Measurements from ENCODE around the gene MTUS2.

Gene MTUS2

GRCh38 chr13:28822151-28822550 lies 2.0 kb downstream of the MTUS2 start:
- H3K4me3 ChIP-seq (ENCODE audit: low read depth in 1 of 2, low read length in 2 of 2), result no peak overlapping the region
- H2AFZ ChIP-seq (ENCODE audit: low read depth, low read length), result no peak overlapping the region
- ATAC-seq (ENCODE audit: insufficient read depth, low read depth) (no peak), DNase-seq (no peak)
- peaks cover 4% of the 10 kb centered on the region for H3K9me3 ChIP-seq (ENCODE audit: insufficient read depth, low read length, severe bottlenecking)
- no peaks in the 10 kb centered on the region for H3K4me1 ChIP-seq (ENCODE audit: insufficient read depth, low read length)
- no peaks in the 10 kb centered on the region for H3K79me2 ChIP-seq (ENCODE audit: insufficient read depth, low read length)
- no peaks in the 10 kb centered on the region for H4K20me1 ChIP-seq (ENCODE audit: insufficient read depth, low read length)
- H3K9ac ChIP-seq (ENCODE audit: low read depth, low read length), result no peak overlapping the region
- no peak overlapping the region for H3K4me2 ChIP-seq (ENCODE audit: insufficient read depth, low read length)
- H3K27ac ChIP-seq (ENCODE audit: low read length), result no peak overlapping the region
- H3K27me3 ChIP-seq (ENCODE audit: insufficient read depth, low read length, poor library complexity), result no peaks in the 10 kb centered on the region
- no peak for TF ChIP-seq CTCF (IDR thresholded peaks at IDR 0.05; ENCODE audit: borderline replicate concordance, extremely low read depth, low read length, poor library complexity, severe bottlenecking)
- no peak for TF ChIP-seq EZH2 (IDR thresholded peaks at IDR 0.05; ENCODE audit: borderline replicate concordance, low read depth, low read length, severe bottlenecking)
- no peaks in the 10 kb centered on the region for H3K36me3 ChIP-seq (ENCODE audit: insufficient read depth, low read length)

GRCh38 chr13:28822801-28823200 lies 2.7 kb downstream of the MTUS2 start:
- no peak overlapping the region for H3K9ac ChIP-seq (ENCODE audit: low read depth, low read length)
- no peak overlapping the region for H3K27ac ChIP-seq (ENCODE audit: low read length)
- peaks cover 4% of the 10 kb centered on the region for H3K9me3 ChIP-seq (ENCODE audit: insufficient read depth, low read length, severe bottlenecking)
- no peaks in the 10 kb centered on the region for H4K20me1 ChIP-seq (ENCODE audit: insufficient read depth, low read length)
- H2AFZ ChIP-seq (ENCODE audit: low read depth, low read length), result no peak overlapping the region
- H3K27me3 ChIP-seq (ENCODE audit: insufficient read depth, low read length, poor library complexity), result no peaks in the 10 kb centered on the region
- DNase-seq (no peak), ATAC-seq (ENCODE audit: insufficient read depth, low read depth) (no peak)
- H3K36me3 ChIP-seq (ENCODE audit: insufficient read depth, low read length), result no peaks in the 10 kb centered on the region
- no peaks in the 10 kb centered on the region for H3K79me2 ChIP-seq (ENCODE audit: insufficient read depth, low read length)
- TF ChIP-seq CTCF (IDR thresholded peaks at IDR 0.05; ENCODE audit: borderline replicate concordance, extremely low read depth, low read length, poor library complexity, severe bottlenecking) (no peak), EZH2 (IDR thresholded peaks at IDR 0.05; ENCODE audit: borderline replicate concordance, low read depth, low read length, severe bottlenecking) (no peak)
- no peak overlapping the region for H3K4me3 ChIP-seq (ENCODE audit: low read depth in 1 of 2, low read length in 2 of 2)
- H3K4me1 ChIP-seq (ENCODE audit: insufficient read depth, low read length), result no peaks in the 10 kb centered on the region
- H3K4me2 ChIP-seq (ENCODE audit: insufficient read depth, low read length), result no peak overlapping the region

GRCh38 chr13:28825379-28825778 lies 5.2 kb downstream of the MTUS2 start:
- Histone ChIP-seq H3K9me3 (ENCODE audit: insufficient read depth, low read length, severe bottlenecking) (peaks cover 13% of the 10 kb centered on the region), H3K36me3 (ENCODE audit: insufficient read depth, low read length) (no peaks in the 10 kb centered on the region), H3K9ac (ENCODE audit: low read depth, low read length) (no peak overlapping the region), H3K27ac (ENCODE audit: low read length) (no peak overlapping the region), H3K27me3 (ENCODE audit: insufficient read depth, low read length, poor library complexity) (no peaks in the 10 kb centered on the region), H3K4me3 (ENCODE audit: low read depth in 1 of 2, low read length in 2 of 2) (no peak overlapping the region), H3K4me2 (ENCODE audit: insufficient read depth, low read length) (no peak overlapping the region), H4K20me1 (ENCODE audit: insufficient read depth, low read length) (no peaks in the 10 kb centered on the region), H2AFZ (ENCODE audit: low read depth, low read length) (no peak overlapping the region), H3K4me1 (ENCODE audit: insufficient read depth, low read length) (no peaks in the 10 kb centered on the region), H3K79me2 (ENCODE audit: insufficient read depth, low read length) (no peaks in the 10 kb centered on the region)
- DNase-seq, result no peak
- no peak for TF ChIP-seq CTCF (IDR thresholded peaks at IDR 0.05; ENCODE audit: borderline replicate concordance, extremely low read depth, low read length, poor library complexity, severe bottlenecking)
- no peak for TF ChIP-seq EZH2 (IDR thresholded peaks at IDR 0.05; ENCODE audit: borderline replicate concordance, low read depth, low read length, severe bottlenecking)
- no peak for ATAC-seq (ENCODE audit: insufficient read depth, low read depth)

- H3K4me3 ChIP-seq (ENCODE audit: low read depth in 1 of 2, low read length in 2 of 2), result no peak overlapping the region
- TF ChIP-seq CTCF (IDR thresholded peaks at IDR 0.05; ENCODE audit: borderline replicate concordance, extremely low read depth, low read length, poor library complexity, severe bottlenecking) (no peak), EZH2 (IDR thresholded peaks at IDR 0.05; ENCODE audit: borderline replicate concordance, low read depth, low read length, severe bottlenecking) (no peak)
- no peaks in the 10 kb centered on the region for H3K4me1 ChIP-seq (ENCODE audit: insufficient read depth, low read length)
- no peak overlapping the region for H2AFZ ChIP-seq (ENCODE audit: low read depth, low read length)
- no peaks in the 10 kb centered on the region for H3K27me3 ChIP-seq (ENCODE audit: insufficient read depth, low read length, poor library complexity)
- H3K27ac ChIP-seq (ENCODE audit: low read length), result no peak overlapping the region
- no peaks in the 10 kb centered on the region for H3K36me3 ChIP-seq (ENCODE audit: insufficient read depth, low read length)
- H4K20me1 ChIP-seq (ENCODE audit: insufficient read depth, low read length), result no peaks in the 10 kb centered on the region
- H3K9me3 ChIP-seq (ENCODE audit: insufficient read depth, low read length, severe bottlenecking), result peaks cover 17% of the 10 kb centered on the region
- no peak for ATAC-seq (ENCODE audit: insufficient read depth, low read depth)
- no peak for DNase-seq
- no peak overlapping the region for H3K4me2 ChIP-seq (ENCODE audit: insufficient read depth, low read length)
- no peak overlapping the region for H3K9ac ChIP-seq (ENCODE audit: low read depth, low read length)
- H3K79me2 ChIP-seq (ENCODE audit: insufficient read depth, low read length), result no peaks in the 10 kb centered on the region
These were observed 6.2 kb downstream of the MTUS2 start for GRCh38 chr13:28826368-28826767.

All from DND-41 (cell line).